K562 (cell line): ENCODE measurements around the gene PSRC1. TPM values are rescaled to one million over a fixed set of nuclear protein-coding genes. Genes with fewer than 3 reads are reported as not detected.

Source experiments
- HMG20A ChIP-seq: fragments of 450-650 bp; formaldehyde crosslinking; conservative IDR thresholded peaks from 2 replicates; pipeline ENCODE4 v1.4.0; 2020; ENCODE audit warnings: mild to moderate bottlenecking, mixed read lengths
- HSF4 ChIP-seq: fragments of 250-450 bp; sonication (Bioruptor Pico); IDR thresholded peaks from 2 replicates; pipeline ENCODE4 v2.1.2; 2022; ENCODE audit warnings: mild to moderate bottlenecking, moderate library complexity, borderline replicate concordance
- NCOA1 ChIP-seq: fragments of 450-650 bp; IDR thresholded peaks from 2 replicates; pipeline ENCODE4 v1.6.1; 2016; ENCODE audit warnings: low read depth
- PYGO2 ChIP-seq: fragments of 450-650 bp; IDR thresholded peaks from 2 replicates; pipeline ENCODE4 v1.6.1; 2016; ENCODE audit warnings: mild to moderate bottlenecking, missing genetic modification characterization, moderate library complexity, missing compliant biosample characterization
- RFX1 ChIP-seq: fragments of 450-650 bp; IDR thresholded peaks from 2 replicates; pipeline ENCODE4 v1.6.1; 2016; ENCODE audit warnings: mild to moderate bottlenecking, moderate library complexity
- SRF ChIP-seq, 2 experiments: fragments of 250-450, 450-650 bp in 1 of 2; sonication (Bioruptor Pico) in 1 of 2; sonication (generic) in 1 of 2; formaldehyde crosslinking; IDR thresholded peaks; 2 replicates each; pipeline versions ENCODE4 v1.5.0 to v1.5.1; 2020 to 2022; ENCODE audit warnings: mild to moderate bottlenecking in 1 of 2, missing genetic modification reagents in 1 of 2
- TFAP4 ChIP-seq: sonication (generic); formaldehyde crosslinking; IDR thresholded peaks from 2 replicates; pipeline ENCODE4 v1.8.0; 2022; ENCODE audit warnings: missing genetic modification reagents, mild to moderate bottlenecking, moderate library complexity, borderline replicate concordance
- ZBTB40 ChIP-seq, 2 experiments: fragments of 450-650 bp in 1 of 2; sonication (generic) in 1 of 2; formaldehyde crosslinking in 1 of 2; IDR thresholded peaks; 2 replicates each; pipeline versions ENCODE4 v1.7.1 to v1.9.0; 2016 to 2022; ENCODE audit warnings: inconsistent platforms in 1 of 2, mild to moderate bottlenecking in 1 of 2, missing genetic modification reagents in 1 of 2
- ZNF12 ChIP-seq: sonication (generic); formaldehyde crosslinking; IDR thresholded peaks from 2 replicates; pipeline ENCODE4 v1.4.0; 2020; ENCODE audit warnings: mild to moderate bottlenecking, missing genetic modification reagents
- ZNF668 ChIP-seq: fragments of 250-450 bp; sonication (Bioruptor Pico); IDR thresholded peaks from 2 replicates; pipeline ENCODE4 v1.8.0; 2022; ENCODE audit warnings: mild to moderate bottlenecking, inconsistent platforms
- polyA plus RNA-seq, 8 experiments: library from polyadenylated mRNA; depleted of rRNA in 4 of 8; stranded (reverse) in 5 of 8; unstranded in 3 of 8; fragments of >200 nt; fragmentation: Nextera tagmentation in 2 of 8; fragmentation: Illumina TruSeq in 1 of 8; extraction: Ambion mirVana in 2 of 8; extraction: Trizol in 1 of 8; gene quantifications; 2 replicates each; pipeline versions ENCODE4 v1.2.1 to v1.2.3, GENCODE V29; 2011 to 2014; ENCODE audit warnings: inconsistent platforms in 1 of 8, missing spikeins in 1 of 8
- total RNA-seq, 7 experiments: library from RNA; depleted of rRNA in 6 of 7; stranded (reverse); fragments of >200 nt in 6 of 7; fragmentation: Illumina TruSeq in 2 of 7; extraction: Trizol in 2 of 7; gene quantifications; 2 replicates each; pipeline versions ENCODE4 v1.2.1 to v1.2.3, GENCODE V29; 2011 to 2021; ENCODE audit warnings: low replicate concordance in 1 of 7
- TF ChIP-seq, protein P1 (sequence below): sonication (generic); formaldehyde crosslinking; IDR thresholded peaks from 2 replicates; pipeline ENCODE4 v1.8.0; 2023; ENCODE audit warnings: mild to moderate bottlenecking, missing genetic modification reagents

PSRC1 gene
- total and polyA plus RNA-seq, 9 of the 15 experiments (the other 6 are each of a cell fraction or from before 2014, with no cell fraction given), result 6.5 to 65.2 (median 39.3) TPM

DNA sequence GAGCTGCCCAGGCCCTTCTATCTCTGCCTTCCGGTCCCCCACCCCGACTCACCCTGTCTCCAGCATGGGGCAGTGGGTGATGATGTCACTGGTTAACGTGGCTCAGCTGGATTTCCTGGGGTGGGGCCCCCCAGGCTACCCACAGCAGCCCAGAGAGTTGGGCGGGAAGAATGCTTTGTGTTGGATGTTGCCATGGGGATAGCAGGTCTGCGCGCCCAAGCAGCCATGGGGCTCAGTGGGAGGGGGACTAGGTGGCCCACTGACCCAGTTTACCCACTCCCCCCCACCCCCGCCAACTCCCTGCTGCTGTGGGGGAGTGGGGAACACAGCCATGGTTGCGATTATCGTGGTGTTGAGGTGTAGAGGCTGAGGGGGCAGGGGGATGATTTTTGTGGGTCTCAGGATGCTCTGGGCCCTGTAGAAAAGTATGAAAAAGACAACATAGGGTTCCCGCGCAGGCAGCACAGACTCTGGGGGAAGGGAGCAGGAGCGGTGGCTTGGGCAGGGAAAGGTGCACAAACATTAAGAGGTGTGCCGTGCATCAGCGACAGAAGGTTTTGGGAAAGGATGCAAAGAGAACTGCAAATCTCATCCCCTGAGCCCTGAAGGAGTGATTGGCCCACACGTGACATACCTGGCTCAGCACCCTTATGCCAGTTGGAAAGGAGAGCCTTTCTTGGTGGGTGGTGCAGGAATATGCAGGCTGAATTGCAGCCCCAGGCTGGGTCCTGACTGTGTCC, 25.1 kb downstream of the PSRC1 start (continued):
- no peak for TF ChIP-seq ZBTB40 (IDR thresholded peaks at IDR 0.05)
- TF ChIP-seq ZBTB40 (CRISPR knock-in tag; IDR thresholded peaks at IDR 0.05), result no peak
- no peak for TF ChIP-seq ZNF12 (CRISPR knock-in tag)
- TF ChIP-seq SRF (CRISPR knock-in tag; IDR thresholded peaks at IDR 0.05), result no peak
- peak; percentile 15; the same call in 1 of the 2 replicates for TF ChIP-seq TFAP4 (CRISPR knock-in tag)
- TF ChIP-seq RFX1, result peak; percentile 63; the same call in 1 of the 2 replicates
- TF ChIP-seq, protein P1, sequence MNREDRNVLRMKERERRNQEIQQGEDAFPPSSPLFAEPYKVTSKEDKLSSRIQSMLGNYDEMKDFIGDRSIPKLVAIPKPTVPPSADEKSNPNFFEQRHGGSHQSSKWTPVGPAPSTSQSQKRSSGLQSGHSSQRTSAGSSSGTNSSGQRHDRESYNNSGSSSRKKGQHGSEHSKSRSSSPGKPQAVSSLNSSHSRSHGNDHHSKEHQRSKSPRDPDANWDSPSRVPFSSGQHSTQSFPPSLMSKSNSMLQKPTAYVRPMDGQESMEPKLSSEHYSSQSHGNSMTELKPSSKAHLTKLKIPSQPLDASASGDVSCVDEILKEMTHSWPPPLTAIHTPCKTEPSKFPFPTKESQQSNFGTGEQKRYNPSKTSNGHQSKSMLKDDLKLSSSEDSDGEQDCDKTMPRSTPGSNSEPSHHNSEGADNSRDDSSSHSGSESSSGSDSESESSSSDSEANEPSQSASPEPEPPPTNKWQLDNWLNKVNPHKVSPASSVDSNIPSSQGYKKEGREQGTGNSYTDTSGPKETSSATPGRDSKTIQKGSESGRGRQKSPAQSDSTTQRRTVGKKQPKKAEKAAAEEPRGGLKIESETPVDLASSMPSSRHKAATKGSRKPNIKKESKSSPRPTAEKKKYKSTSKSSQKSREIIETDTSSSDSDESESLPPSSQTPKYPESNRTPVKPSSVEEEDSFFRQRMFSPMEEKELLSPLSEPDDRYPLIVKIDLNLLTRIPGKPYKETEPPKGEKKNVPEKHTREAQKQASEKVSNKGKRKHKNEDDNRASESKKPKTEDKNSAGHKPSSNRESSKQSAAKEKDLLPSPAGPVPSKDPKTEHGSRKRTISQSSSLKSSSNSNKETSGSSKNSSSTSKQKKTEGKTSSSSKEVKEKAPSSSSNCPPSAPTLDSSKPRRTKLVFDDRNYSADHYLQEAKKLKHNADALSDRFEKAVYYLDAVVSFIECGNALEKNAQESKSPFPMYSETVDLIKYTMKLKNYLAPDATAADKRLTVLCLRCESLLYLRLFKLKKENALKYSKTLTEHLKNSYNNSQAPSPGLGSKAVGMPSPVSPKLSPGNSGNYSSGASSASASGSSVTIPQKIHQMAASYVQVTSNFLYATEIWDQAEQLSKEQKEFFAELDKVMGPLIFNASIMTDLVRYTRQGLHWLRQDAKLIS (CRISPR knock-in tag), result no peak
- TF ChIP-seq HSF4 (CRISPR knock-in tag), result no peak
- TF ChIP-seq HMG20A (CRISPR knock-in tag), result no peak
- TF ChIP-seq PYGO2, result no peak
- TF ChIP-seq NCOA1, result no peak
- no peak for TF ChIP-seq ZNF668
